ENCODE data around the gene PHF1. TPM values are rescaled to one million over a fixed set of nuclear protein-coding genes. Genes with fewer than 3 reads are reported as not detected.
A peak's percentile ranks its signal among the peaks of the same experiment; 100 is the strongest.

PHF1 gene
- total and polyA plus RNA-seq, 2 of the 13 experiments (the other 11 are each of a cell fraction or from before 2014, with no cell fraction given) = 25.4 to 61.9 TPM

GRCh38 chr6:33454009-33454946 is 43.5 kb downstream of the PHF1 start, which contains the start of gene ZBTB9 (continued):
- TF ChIP-seq ZNF616 (CRISPR knock-in tag; IDR thresholded peaks at IDR 0.05; ENCODE audit: low read depth) (peak; percentile 96), HNF1B (CRISPR knock-in tag; IDR thresholded peaks at IDR 0.05) (peak; percentile 97), HOXA3 (CRISPR knock-in tag; IDR thresholded peaks at IDR 0.05) (peak; percentile 90), ZNF777 (CRISPR knock-in tag; IDR thresholded peaks at IDR 0.05) (no peak), TBL1XR1 (IDR thresholded peaks at IDR 0.05; ENCODE audit: borderline replicate concordance, low read length, partially characterized antibody) (no peak), ESRRA (CRISPR knock-in tag; IDR thresholded peaks at IDR 0.05; ENCODE audit: low read depth) (peak; percentile 87), ZFAT (CRISPR knock-in tag; conservative IDR thresholded peaks at IDR 0.05) (no peak), FOXP1 (IDR thresholded peaks at IDR 0.05) (no peak), FOXP1 (CRISPR knock-in tag; IDR thresholded peaks at IDR 0.05) (0 out of 2 replicates have a peak, but pooled peaks have one; percentile 34), ZBTB49 (CRISPR knock-in tag; IDR thresholded peaks at IDR 0.05; ENCODE audit: borderline replicate concordance) (no peak)
- TF ChIP-seq, protein P1, sequence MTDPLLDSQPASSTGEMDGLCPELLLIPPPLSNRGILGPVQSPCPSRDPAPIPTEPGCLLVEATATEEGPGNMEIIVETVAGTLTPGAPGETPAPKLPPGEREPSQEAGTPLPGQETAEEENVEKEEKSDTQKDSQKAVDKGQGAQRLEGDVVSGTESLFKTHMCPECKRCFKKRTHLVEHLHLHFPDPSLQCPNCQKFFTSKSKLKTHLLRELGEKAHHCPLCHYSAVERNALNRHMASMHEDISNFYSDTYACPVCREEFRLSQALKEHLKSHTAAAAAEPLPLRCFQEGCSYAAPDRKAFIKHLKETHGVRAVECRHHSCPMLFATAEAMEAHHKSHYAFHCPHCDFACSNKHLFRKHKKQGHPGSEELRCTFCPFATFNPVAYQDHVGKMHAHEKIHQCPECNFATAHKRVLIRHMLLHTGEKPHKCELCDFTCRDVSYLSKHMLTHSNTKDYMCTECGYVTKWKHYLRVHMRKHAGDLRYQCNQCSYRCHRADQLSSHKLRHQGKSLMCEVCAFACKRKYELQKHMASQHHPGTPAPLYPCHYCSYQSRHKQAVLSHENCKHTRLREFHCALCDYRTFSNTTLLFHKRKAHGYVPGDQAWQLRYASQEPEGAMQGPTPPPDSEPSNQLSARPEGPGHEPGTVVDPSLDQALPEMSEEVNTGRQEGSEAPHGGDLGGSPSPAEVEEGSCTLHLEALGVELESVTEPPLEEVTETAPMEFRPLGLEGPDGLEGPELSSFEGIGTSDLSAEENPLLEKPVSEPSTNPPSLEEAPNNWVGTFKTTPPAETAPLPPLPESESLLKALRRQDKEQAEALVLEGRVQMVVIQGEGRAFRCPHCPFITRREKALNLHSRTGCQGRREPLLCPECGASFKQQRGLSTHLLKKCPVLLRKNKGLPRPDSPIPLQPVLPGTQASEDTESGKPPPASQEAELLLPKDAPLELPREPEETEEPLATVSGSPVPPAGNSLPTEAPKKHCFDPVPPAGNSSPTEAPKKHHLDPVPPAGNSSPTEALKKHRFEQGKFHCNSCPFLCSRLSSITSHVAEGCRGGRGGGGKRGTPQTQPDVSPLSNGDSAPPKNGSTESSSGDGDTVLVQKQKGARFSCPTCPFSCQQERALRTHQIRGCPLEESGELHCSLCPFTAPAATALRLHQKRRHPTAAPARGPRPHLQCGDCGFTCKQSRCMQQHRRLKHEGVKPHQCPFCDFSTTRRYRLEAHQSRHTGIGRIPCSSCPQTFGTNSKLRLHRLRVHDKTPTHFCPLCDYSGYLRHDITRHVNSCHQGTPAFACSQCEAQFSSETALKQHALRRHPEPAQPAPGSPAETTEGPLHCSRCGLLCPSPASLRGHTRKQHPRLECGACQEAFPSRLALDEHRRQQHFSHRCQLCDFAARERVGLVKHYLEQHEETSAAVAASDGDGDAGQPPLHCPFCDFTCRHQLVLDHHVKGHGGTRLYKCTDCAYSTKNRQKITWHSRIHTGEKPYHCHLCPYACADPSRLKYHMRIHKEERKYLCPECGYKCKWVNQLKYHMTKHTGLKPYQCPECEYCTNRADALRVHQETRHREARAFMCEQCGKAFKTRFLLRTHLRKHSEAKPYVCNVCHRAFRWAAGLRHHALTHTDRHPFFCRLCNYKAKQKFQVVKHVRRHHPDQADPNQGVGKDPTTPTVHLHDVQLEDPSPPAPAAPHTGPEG (CRISPR knock-in tag; IDR thresholded peaks at IDR 0.05) = peak; percentile 37; the same call in 1 of the 2 replicates
- TF ChIP-seq, protein P2, sequence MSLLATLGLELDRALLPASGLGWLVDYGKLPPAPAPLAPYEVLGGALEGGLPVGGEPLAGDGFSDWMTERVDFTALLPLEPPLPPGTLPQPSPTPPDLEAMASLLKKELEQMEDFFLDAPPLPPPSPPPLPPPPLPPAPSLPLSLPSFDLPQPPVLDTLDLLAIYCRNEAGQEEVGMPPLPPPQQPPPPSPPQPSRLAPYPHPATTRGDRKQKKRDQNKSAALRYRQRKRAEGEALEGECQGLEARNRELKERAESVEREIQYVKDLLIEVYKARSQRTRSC (CRISPR knock-in tag; IDR thresholded peaks at IDR 0.05; ENCODE audit: low read depth) = no peak
- TF ChIP-seq, protein P3, sequence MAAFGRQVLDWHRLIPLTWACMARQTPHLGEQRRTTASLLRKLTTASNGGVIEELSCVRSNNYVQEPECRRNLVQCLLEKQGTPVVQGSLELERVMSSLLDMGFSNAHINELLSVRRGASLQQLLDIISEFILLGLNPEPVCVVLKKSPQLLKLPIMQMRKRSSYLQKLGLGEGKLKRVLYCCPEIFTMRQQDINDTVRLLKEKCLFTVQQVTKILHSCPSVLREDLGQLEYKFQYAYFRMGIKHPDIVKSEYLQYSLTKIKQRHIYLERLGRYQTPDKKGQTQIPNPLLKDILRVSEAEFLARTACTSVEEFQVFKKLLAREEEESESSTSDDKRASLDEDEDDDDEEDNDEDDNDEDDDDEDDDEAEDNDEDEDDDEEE (CRISPR knock-in tag; IDR thresholded peaks at IDR 0.05) = peak; percentile 65; the same call in 1 of the 2 replicates
